Measurements from ENCODE around the gene SELENOT. TPM values are rescaled to one million over a fixed set of nuclear protein-coding genes. Genes with fewer than 3 reads are reported as not detected.

SELENOT gene
- 100 to 1,000 TPM; 124 to 130 TPM for total RNA-seq

DNA sequence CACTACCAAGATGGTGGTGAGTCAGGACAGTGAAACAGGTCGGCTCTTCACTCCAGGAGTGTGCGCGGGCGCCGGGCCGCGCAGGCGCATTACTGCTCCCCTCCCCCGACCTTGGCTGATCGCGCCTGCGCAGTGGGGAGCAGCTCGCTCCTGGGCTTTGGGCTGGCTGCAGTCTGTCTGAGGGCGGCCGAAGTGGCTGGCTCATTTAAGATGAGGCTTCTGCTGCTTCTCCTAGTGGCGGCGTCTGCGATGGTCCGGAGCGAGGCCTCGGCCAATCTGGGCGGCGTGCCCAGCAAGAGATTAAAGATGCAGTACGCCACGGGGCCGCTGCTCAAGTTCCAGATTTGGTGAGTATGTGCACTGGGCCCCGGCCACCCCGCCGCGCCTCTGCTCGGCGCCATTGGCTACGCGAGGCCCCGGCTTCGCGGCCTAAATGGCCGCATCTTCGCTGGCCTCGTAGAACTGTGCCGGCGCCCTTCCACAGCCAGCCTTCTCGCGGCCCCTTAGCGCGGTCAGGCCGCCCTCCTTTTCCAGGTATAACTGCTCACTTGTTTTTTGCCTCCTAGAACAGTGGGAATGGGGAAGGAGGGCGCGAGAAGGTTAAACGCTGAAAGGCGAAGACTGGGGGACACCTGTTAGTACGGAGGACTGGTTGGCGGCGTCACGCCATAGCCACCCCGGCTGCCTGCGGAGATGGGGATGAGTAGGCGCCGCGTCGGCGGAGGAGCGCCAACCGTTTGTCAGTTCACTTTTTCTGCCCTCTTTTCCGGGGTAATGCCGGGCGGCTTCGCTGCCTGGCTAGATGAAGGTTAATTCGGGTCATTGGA is at the start of gene SELENOT:
TSS of gene SELENOT (plus strand) at position 169 of the 827 bp plus-strand sequence. CDS start at position 211, 42 bp downstream.
- Mint-ChIP-seq H3K4me1 (peaks cover 64% of the 10 kb centered on the region), H3K27me3 (no peaks in the 10 kb centered on the region), H3K27ac (peak within 1 kb of the TSS; percentile 98), H3K9me3 (no peaks in the 10 kb centered on the region), H3K36me3 (ENCODE audit: low read depth) (peaks cover 60% of the 10 kb centered on the region), H3K4me3 (peak within 1 kb of the TSS; percentile 98)
- CTCF ChIA-PET = interaction anchor here (0.7 to 1.7 kb wide), 9 partner anchors 10 to 195 kb away, joined by 3 to 7 read pairs (median 3); partner anchors contain the start of genes SIAH2 and TSC22D2
- peak; percentile 95 for DNase-seq
- POLR2A ChIA-PET = interaction anchor here (0.6 to 3.2 kb wide), 37 partner anchors 10 to 598 kb away, joined by 3 to 99 read pairs (median 4); partner anchors contain the start of genes EIF2A, ERICH6, GPR171 and SERP1

- POLR2A ChIA-PET = interaction anchor here (1.2 kb wide), 1 partner anchor 9 kb away, joined by 3 read pairs; no protein-coding TSS in a partner anchor
- Mint-ChIP-seq H3K27me3 (no peaks in the 10 kb centered on the region), H3K4me1 (peaks cover 35% of the 10 kb centered on the region), H3K4me3 (no peak overlapping the region), H3K36me3 (ENCODE audit: low read depth) (peaks cover 60% of the 10 kb centered on the region), H3K9me3 (no peaks in the 10 kb centered on the region), H3K27ac (no peak overlapping the region)
- CTCF ChIA-PET = no interaction called here
- DNase-seq = no peak
Measured at GRCh38 chr3:150555859-150556436, 47.2 kb upstream of the SELENOT start.

DNA sequence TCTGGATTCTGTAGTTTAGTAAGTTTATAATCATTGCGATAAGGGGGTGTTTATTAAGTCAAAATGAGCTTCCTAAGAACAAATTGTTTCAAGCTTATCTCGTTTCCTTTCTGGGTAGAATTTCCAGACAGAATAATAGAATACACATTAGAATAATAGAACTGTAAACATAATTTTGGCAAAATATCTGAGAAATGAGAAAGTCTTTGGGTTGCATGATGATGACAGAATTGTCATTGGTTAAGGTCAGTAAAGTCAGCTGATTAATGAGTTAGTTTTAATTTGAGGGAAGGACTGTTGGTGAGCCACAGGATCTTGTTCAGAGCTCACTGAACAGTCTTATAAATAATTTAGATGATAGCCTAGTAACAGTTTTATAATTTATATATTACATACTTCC is 46.3 kb upstream of the SELENOT start:
- no peak for DNase-seq
- ChIA-PET CTCF (no interaction called here), POLR2A (interaction anchor here (1.2 to 1.3 kb wide), 3 partner anchors 9 to 206 kb away, joined by 3 read pairs; partner anchors contain the start of genes SERP1 and SIAH2)
- Mint-ChIP-seq H3K4me1 (peaks cover 33% of the 10 kb centered on the region), H3K27me3 (no peaks in the 10 kb centered on the region), H3K9me3 (no peaks in the 10 kb centered on the region), H3K4me3 (no peak overlapping the region), H3K36me3 (ENCODE audit: low read depth) (peaks cover 61% of the 10 kb centered on the region), H3K27ac (no peak overlapping the region)

GRCh38 chr3:150557725-150558124 is 45.4 kb upstream of the SELENOT start:
- CTCF ChIA-PET = no interaction called here
- Mint-ChIP-seq H3K36me3 (ENCODE audit: low read depth) (peaks cover 55% of the 10 kb centered on the region), H3K27me3 (no peaks in the 10 kb centered on the region), H3K4me1 (peaks cover 33% of the 10 kb centered on the region), H3K4me3 (no peak overlapping the region), H3K27ac (no peak overlapping the region), H3K9me3 (no peaks in the 10 kb centered on the region)
- POLR2A ChIA-PET = interaction anchor here (1.2 to 1.3 kb wide), 2 partner anchors 11 to 205 kb away, joined by 3 read pairs; partner anchors contain the start of genes SERP1 and SIAH2
- DNase-seq = no peak

- Mint-ChIP-seq H3K27ac (no peak overlapping the region), H3K36me3 (ENCODE audit: low read depth) (peaks cover 40% of the 10 kb centered on the region), H3K4me3 (no peak overlapping the region), H3K9me3 (no peaks in the 10 kb centered on the region), H3K4me1 (peaks cover 6% of the 10 kb centered on the region), H3K27me3 (no peaks in the 10 kb centered on the region)
- ChIA-PET CTCF (interaction anchor here (1.0 kb wide), 1 partner anchor 190 kb away, joined by 3 read pairs; no protein-coding TSS in a partner anchor), POLR2A (no interaction called here)
- no peak for DNase-seq
Measured at GRCh38 chr3:150564243-150564642, 38.9 kb upstream of the SELENOT start.

- no peak overlapping the region for H3K27ac Mint-ChIP-seq
- no peaks in the 10 kb centered on the region for H3K4me1 Mint-ChIP-seq
- H3K36me3 Mint-ChIP-seq (ENCODE audit: low read depth) = peaks cover 47% of the 10 kb centered on the region
- no peak for DNase-seq
- H3K27me3 Mint-ChIP-seq = no peaks in the 10 kb centered on the region
- no peaks in the 10 kb centered on the region for H3K9me3 Mint-ChIP-seq
- ChIA-PET POLR2A (interaction anchor here (1.2 to 1.7 kb wide), 3 partner anchors 9 to 26 kb away, joined by 3 to 5 read pairs (median 3); partner anchors contain the start of genes EIF2A and SERP1), CTCF (no interaction called here)
- no peak overlapping the region for H3K4me3 Mint-ChIP-seq
Measured at GRCh38 chr3:150567328-150567727, 35.8 kb upstream of the SELENOT start.

DNA sequence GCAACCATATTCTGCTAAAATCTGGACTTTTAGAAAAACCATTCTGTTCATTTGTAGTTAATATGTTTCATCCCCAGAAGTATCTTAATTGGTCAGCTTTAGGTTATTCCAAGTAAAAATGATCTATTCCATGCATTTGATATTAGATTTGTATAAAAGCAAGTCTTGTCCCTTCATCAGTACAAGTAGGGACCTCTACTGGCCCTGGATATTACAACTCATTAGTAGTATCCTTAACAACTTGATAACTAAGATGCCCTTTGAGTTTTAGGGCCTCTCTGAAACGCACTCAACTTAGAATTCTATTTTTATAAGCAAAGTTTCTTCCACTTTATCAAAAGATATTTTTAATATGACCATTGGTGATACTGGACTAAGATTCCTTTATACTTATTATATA is 25.3 kb upstream of the SELENOT start:
- DNase-seq = no peak
- peaks cover 28% of the 10 kb centered on the region for H3K4me1 Mint-ChIP-seq
- POLR2A ChIA-PET = interaction anchor here (0.8 to 2.7 kb wide), 3 partner anchors 13 to 185 kb away, joined by 3 to 10 read pairs (median 3); partner anchors contain the start of genes EIF2A, SERP1 and SIAH2
- H3K9me3 Mint-ChIP-seq = no peaks in the 10 kb centered on the region
- CTCF ChIA-PET = interaction anchor here (1.1 to 1.4 kb wide), 2 partner anchors 25 to 50 kb away, joined by 3 to 4 read pairs; partner anchors contain the start of gene SELENOT
- H3K27ac Mint-ChIP-seq = no peak overlapping the region
- no peak overlapping the region for H3K4me3 Mint-ChIP-seq
- no peaks in the 10 kb centered on the region for H3K27me3 Mint-ChIP-seq
- H3K36me3 Mint-ChIP-seq (ENCODE audit: low read depth) = peaks cover 57% of the 10 kb centered on the region

GRCh38 chr3:150581174-150581573 is 21.9 kb upstream of the SELENOT start:
- Mint-ChIP-seq H3K27ac (no peak overlapping the region), H3K4me3 (no peak overlapping the region), H3K9me3 (no peaks in the 10 kb centered on the region), H3K27me3 (no peaks in the 10 kb centered on the region), H3K4me1 (peaks cover 28% of the 10 kb centered on the region), H3K36me3 (ENCODE audit: low read depth) (peaks cover 58% of the 10 kb centered on the region)
- no peak for DNase-seq
- CTCF ChIA-PET = interaction anchor here (1.3 kb wide), 1 partner anchor 35 kb away, joined by 3 read pairs; the partner anchor contains the start of genes EIF2A and SERP1
- POLR2A ChIA-PET = interaction anchor here (1.6 kb wide), 1 partner anchor 22 kb away, joined by 4 read pairs; the partner anchor contains the start of gene SELENOT

GRCh38 chr3:150582620-150583019 is 20.5 kb upstream of the SELENOT start:
- H3K4me3 Mint-ChIP-seq = peak overlapping the region; percentile 49
- H3K27me3 Mint-ChIP-seq = no peaks in the 10 kb centered on the region
- ChIA-PET CTCF (interaction anchor here (1.0 kb wide), 1 partner anchor 9 kb away, joined by 3 read pairs; no protein-coding TSS in a partner anchor), POLR2A (interaction anchor here (1.0 to 3.7 kb wide), 4 partner anchors 10 to 181 kb away, joined by 4 to 20 read pairs (median 9); partner anchors contain the start of genes EIF2A, SELENOT and SERP1)
- no peaks in the 10 kb centered on the region for H3K9me3 Mint-ChIP-seq
- DNase-seq = no peak
- H3K27ac Mint-ChIP-seq = peak overlapping the region; percentile 75
- H3K4me1 Mint-ChIP-seq = peaks cover 22% of the 10 kb centered on the region
- peaks cover 48% of the 10 kb centered on the region for H3K36me3 Mint-ChIP-seq (ENCODE audit: low read depth)

GRCh38 chr3:150583028-150583427 is 20.1 kb upstream of the SELENOT start:
- Mint-ChIP-seq H3K9me3 (no peaks in the 10 kb centered on the region), H3K4me1 (peaks cover 18% of the 10 kb centered on the region), H3K36me3 (ENCODE audit: low read depth) (peaks cover 48% of the 10 kb centered on the region), H3K27me3 (no peaks in the 10 kb centered on the region), H3K4me3 (peak overlapping the region; percentile 49), H3K27ac (peak overlapping the region; percentile 75)
- no peak for DNase-seq
- CTCF ChIA-PET = interaction anchor here (1.0 to 1.5 kb wide), 2 partner anchors 9 to 15 kb away, joined by 3 to 8 read pairs; no protein-coding TSS in a partner anchor
- POLR2A ChIA-PET = interaction anchor here (1.0 to 3.7 kb wide), 4 partner anchors 10 to 181 kb away, joined by 4 to 20 read pairs (median 9); partner anchors contain the start of genes EIF2A, SELENOT and SERP1

- POLR2A ChIA-PET = interaction anchor here (3.9 kb wide), 1 partner anchor 14 kb away, joined by 13 read pairs; the partner anchor contains the start of gene SELENOT
- Mint-ChIP-seq H3K9me3 (no peaks in the 10 kb centered on the region), H3K36me3 (ENCODE audit: low read depth) (peaks cover 29% of the 10 kb centered on the region), H3K27me3 (no peaks in the 10 kb centered on the region), H3K27ac (peak overlapping the region; percentile 3), H3K4me3 (no peak overlapping the region), H3K4me1 (peaks cover 17% of the 10 kb centered on the region)
- CTCF ChIA-PET = interaction anchor here (0.8 kb wide), 1 partner anchor 15 kb away, joined by 3 read pairs; the partner anchor contains the start of gene SELENOT
- no peak for DNase-seq
Measured at GRCh38 chr3:150588027-150588830, 14.9 kb upstream of the SELENOT start.

GRCh38 chr3:150589759-150590158 is 13.4 kb upstream of the SELENOT start:
- H3K4me3 Mint-ChIP-seq = no peak overlapping the region
- no peaks in the 10 kb centered on the region for H3K9me3 Mint-ChIP-seq
- H3K4me1 Mint-ChIP-seq = peaks cover 14% of the 10 kb centered on the region
- no peak for DNase-seq
- peaks cover 23% of the 10 kb centered on the region for H3K36me3 Mint-ChIP-seq (ENCODE audit: low read depth)
- CTCF ChIA-PET = interaction anchor here (0.7 kb wide), 2 partner anchors 13 to 1467 kb away, joined by 3 read pairs; partner anchors contain the start of gene SELENOT
- peak overlapping the region; percentile 38 for H3K27ac Mint-ChIP-seq
- POLR2A ChIA-PET = interaction anchor here (3.9 kb wide), 1 partner anchor 13 kb away, joined by 13 read pairs; the partner anchor contains the start of gene SELENOT
- H3K27me3 Mint-ChIP-seq = no peaks in the 10 kb centered on the region

Data from activated CD4-positive, alpha-beta memory T cell treated with anti-CD3 and anti-CD28 coated beads, Interleukin-2, amount 10 ng/mL, durations not matched to agents 7 days and 5 days (primary cell).